AG04449 (cell line): ENCODE measurements around the gene SLC45A3.
"Not testable (repeated sequence)": the region's sequence is repeated elsewhere in the genome, so short reads cannot be mapped to it uniquely, and the experiment has no call there.

Experiments used
- CTCF ChIA-PET: fragments of 350-600 bp; formaldehyde crosslinking; extraction: SDS; loops from one replicate; lab custom pipeline; 2021; ENCODE audit warnings: antibody characterized with exemption; lab: Yijun Ruan, JAX
- POLR2A ChIA-PET: fragments of 400-600, 350-600 bp; formaldehyde crosslinking; extraction: SDS; loops from one replicate; lab custom pipeline; 2020; ENCODE audit warnings: antibody characterized with exemption, inconsistent platforms; lab: Yijun Ruan, JAX
- DNase-seq: peaks from one replicate; pipeline ENCODE4 v3.0.0-alpha.2; 2010; ENCODE audit warnings: low read depth, low spot score
- H3K4me3 ChIP-seq: 2 replicates; pipeline ENCODE4 v1.5.1; 2011; ENCODE audit warnings: low read depth, mild to moderate bottlenecking, control low read depth, low read length
- TF ChIP-seq, protein P1 (sequence below): IDR thresholded peaks from one replicate; pipeline ENCODE4 v1.5.1; 2011; ENCODE audit warnings: mild to moderate bottlenecking, moderate library complexity, low read length, control low read depth, inconsistent platforms; ENCODE audit not compliant: insufficient read depth; ENCODE audit errors: missing control alignments

Gene SLC45A3, protein sequence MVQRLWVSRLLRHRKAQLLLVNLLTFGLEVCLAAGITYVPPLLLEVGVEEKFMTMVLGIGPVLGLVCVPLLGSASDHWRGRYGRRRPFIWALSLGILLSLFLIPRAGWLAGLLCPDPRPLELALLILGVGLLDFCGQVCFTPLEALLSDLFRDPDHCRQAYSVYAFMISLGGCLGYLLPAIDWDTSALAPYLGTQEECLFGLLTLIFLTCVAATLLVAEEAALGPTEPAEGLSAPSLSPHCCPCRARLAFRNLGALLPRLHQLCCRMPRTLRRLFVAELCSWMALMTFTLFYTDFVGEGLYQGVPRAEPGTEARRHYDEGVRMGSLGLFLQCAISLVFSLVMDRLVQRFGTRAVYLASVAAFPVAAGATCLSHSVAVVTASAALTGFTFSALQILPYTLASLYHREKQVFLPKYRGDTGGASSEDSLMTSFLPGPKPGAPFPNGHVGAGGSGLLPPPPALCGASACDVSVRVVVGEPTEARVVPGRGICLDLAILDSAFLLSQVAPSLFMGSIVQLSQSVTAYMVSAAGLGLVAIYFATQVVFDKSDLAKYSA

DNA sequence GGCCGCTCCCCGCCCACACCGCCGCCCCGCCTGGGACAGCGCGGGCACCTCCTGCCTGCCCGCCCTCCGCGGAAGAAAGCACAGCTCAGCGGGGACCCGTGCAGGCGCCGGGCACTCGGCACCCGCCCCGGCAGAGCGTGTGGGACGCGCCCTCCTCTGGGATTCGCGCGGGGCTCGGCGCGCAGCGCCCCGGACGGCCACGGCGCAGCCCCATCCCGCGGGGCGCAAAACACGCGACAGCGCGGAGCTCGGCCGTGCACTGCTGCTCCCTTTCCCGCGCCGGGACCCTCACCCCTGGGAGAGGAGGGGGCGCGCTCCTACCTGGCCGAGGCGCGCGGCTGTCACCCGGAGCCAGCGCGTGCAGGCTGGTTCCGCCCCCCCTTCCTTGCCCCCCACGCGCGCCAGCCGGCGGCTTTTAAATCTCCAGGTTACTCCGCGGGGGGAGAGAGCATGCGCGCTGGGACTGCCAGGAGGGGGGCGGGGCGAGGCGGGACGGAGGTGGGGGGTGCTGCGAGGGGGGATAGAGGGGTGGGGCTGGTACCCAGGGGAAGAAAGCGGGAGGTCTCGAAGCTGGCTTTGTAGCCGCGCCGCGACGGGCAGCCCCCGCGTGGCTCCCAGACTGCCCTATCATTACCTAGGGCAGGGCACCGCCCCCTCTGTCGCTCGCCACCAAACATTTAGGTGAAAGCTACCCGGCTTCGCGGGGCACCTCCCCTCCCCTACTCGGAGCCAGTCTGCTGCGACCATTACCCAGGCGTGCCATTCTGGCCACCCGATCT, at the start of gene SLC45A3:
SLC45A3 (minus strand) TSS at position 437 of the 779 bp plus-strand sequence. CDS start 15,853 bp downstream, outside the sequence.
- H3K4me3 ChIP-seq = peak within 1 kb of the TSS; percentile 66
- ChIA-PET CTCF (interaction anchor here (0.7 to 6.5 kb wide), 8 partner anchors 9 to 297 kb away, joined by 3 to 87 read pairs (median 12); no protein-coding TSS in a partner anchor), POLR2A (no interaction called here)
- TF ChIP-seq, protein P1, sequence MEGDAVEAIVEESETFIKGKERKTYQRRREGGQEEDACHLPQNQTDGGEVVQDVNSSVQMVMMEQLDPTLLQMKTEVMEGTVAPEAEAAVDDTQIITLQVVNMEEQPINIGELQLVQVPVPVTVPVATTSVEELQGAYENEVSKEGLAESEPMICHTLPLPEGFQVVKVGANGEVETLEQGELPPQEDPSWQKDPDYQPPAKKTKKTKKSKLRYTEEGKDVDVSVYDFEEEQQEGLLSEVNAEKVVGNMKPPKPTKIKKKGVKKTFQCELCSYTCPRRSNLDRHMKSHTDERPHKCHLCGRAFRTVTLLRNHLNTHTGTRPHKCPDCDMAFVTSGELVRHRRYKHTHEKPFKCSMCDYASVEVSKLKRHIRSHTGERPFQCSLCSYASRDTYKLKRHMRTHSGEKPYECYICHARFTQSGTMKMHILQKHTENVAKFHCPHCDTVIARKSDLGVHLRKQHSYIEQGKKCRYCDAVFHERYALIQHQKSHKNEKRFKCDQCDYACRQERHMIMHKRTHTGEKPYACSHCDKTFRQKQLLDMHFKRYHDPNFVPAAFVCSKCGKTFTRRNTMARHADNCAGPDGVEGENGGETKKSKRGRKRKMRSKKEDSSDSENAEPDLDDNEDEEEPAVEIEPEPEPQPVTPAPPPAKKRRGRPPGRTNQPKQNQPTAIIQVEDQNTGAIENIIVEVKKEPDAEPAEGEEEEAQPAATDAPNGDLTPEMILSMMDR = no peak
- DNase-seq = no peak

DNA sequence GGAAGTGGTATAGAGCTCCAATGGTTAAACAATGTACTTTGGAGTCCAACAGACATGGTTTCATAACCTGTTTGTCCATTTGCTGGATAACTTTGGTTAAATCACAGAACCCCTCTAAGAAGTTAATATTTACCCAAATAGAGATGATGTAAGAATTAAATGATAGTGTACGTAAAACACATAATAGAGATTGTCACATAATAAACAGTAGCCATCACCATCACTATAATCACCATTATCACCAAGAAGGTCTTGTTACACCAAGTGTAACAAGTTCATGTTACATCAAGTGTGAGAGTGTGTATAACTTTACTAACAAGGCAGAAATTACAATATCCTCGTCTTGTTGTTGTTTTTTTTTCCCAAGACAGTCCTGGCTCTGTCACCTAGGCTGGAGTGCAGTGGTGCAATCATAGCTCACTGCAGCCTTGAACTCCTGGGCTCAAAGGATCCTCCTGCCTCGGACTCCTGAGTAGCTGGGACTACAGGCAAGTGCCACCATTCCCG, 46.4 kb upstream of the SLC45A3 start:
- ChIA-PET CTCF (interaction anchor here (1.5 to 25.6 kb wide), 5 partner anchors 13 to 135 kb away, joined by 3 to 362 read pairs (median 5); no protein-coding TSS in a partner anchor), POLR2A (no interaction called here)
- H3K4me3 ChIP-seq = no peak overlapping the region
- TF ChIP-seq, protein P1 = no peak
- no peak for DNase-seq

DNA sequence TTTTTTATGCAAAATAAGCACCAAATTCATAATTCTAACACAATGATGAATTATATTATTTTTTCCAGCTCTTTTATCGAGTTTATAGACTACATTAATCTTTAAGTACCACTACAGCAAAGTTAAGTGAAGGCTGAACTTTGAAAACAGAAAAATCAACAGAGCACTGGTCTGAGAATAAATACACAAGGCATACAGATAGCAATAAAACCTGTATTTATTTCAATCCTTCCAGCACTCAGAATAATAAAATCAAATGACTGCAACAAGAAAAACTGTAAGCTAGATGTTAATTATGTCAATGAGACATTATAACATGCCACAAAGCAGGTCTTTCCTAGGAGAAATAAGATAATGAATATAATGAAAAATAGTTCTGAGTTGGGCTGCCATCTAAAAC, 45.2 kb upstream of the SLC45A3 start:
- TF ChIP-seq, protein P1 = no peak
- POLR2A ChIA-PET = no interaction called here
- H3K4me3 ChIP-seq = no peak overlapping the region
- no peak for DNase-seq
- CTCF ChIA-PET = interaction anchor here (0.6 to 25.6 kb wide), 4 partner anchors 14 to 258 kb away, joined by 3 to 362 read pairs (median 10); no protein-coding TSS in a partner anchor

DNA sequence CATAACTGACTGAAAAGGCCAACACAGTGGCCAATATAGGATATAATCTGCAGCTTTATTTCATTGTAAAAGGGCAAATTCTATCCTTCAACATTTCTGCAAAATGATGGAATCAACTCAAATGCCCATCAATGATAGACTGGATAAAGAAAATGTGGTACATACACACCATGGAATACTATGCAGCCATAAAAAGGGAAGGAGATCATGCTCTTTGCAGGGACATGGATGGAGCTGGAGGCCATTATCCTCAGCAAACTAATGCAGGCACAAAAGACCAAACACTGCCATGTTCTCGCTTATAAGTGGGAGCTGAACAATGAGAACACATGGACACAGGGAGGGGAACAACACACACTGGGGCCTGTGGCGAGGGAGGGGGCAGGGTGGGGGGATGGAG, 40.4 kb upstream of the SLC45A3 start:
- POLR2A ChIA-PET, DNase-seq, H3K4me3 ChIP-seq: not testable (repeated sequence)
- CTCF ChIA-PET = interaction anchor here (3.6 to 25.6 kb wide), 2 partner anchors 10 to 62 kb away, joined by 19 to 362 read pairs; no protein-coding TSS in a partner anchor

DNA sequence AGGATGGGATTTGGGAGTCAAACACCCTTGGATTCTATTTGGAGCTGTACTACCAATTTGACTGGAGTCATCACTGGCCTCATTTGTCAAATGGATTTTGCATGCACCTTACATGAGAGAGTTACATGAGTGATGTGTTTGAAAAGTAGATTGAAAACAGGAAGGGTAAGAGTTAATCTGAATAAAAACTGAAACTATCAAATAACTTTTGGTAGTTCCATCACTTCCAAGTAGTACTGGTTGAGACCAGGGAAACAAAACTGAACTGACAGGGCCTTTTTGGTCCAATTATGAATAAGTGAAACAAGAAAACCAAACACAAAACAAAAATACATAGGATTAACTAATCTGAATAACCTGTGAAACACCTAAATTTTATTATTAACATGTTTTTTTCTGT, 39.5 kb upstream of the SLC45A3 start:
- POLR2A ChIA-PET = no interaction called here
- TF ChIP-seq, protein P1 = no peak
- CTCF ChIA-PET = interaction anchor here (3.6 to 25.6 kb wide), 2 partner anchors 9 to 61 kb away, joined by 19 to 362 read pairs; no protein-coding TSS in a partner anchor
- H3K4me3 ChIP-seq = no peak overlapping the region
- no peak for DNase-seq

DNA sequence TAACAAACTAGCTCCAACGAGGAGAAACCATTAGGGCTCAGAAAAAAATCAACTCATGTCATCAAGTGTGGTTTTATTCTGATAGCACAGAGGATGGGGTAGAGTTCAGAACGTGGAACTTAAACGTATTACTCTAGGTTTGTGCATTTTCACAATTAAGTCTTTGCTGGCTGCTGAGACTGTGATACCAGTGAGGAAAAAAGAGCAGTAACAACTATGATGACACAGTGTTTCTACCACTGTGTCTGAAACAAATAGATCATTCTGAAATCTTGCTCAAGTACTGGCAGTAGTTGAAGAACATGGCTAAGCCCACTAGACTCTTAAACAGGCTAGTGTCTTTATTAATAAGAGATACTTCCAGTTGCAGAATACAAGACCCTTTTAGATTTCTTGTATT, 38.7 kb upstream of the SLC45A3 start:
- H3K4me3 ChIP-seq = no peak overlapping the region
- TF ChIP-seq, protein P1 = no peak
- ChIA-PET POLR2A (no interaction called here), CTCF (interaction anchor here (25.6 kb wide), 1 partner anchor 8 kb away, joined by 362 read pairs; no protein-coding TSS in a partner anchor)
- DNase-seq = no peak
